ENCODE measurements around the gene ARHGAP23. TPM values are rescaled to one million over a fixed set of nuclear protein-coding genes. Genes with fewer than 3 reads are reported as not detected.

The ARHGAP23 gene
- total RNA-seq, 1 experiment from 2014 or later: 140 TPM

- intact Hi-C loops (cut with micrococcal nuclease; ENCODE audit: unreplicated experiment): loop anchor here (2.0 kb wide), 1 partner anchor 14 kb away; no protein-coding TSS in a partner anchor
- DNase-seq: peak; percentile 94
- CTCF ChIA-PET: interaction anchor here (0.6 to 2.1 kb wide), 17 partner anchors 10 to 1504 kb away, joined by 3 to 12 read pairs (median 4); no protein-coding TSS in a partner anchor
- Mint-ChIP-seq H3K9me3 (ENCODE audit: low read depth, unreplicated experiment) (peaks cover 4% of the 10 kb centered on the region), H3K4me1 (ENCODE audit: low read depth, unreplicated experiment) (peaks cover 24% of the 10 kb centered on the region), H3K27me3 (ENCODE audit: unreplicated experiment) (peaks cover 14% of the 10 kb centered on the region), H3K4me3 (ENCODE audit: low read depth, unreplicated experiment) (peak overlapping the region; percentile 60), H3K27ac (ENCODE audit: unreplicated experiment) (peak overlapping the region; percentile 68), H3K36me3 (ENCODE audit: insufficient read depth, unreplicated experiment) (peaks cover 21% of the 10 kb centered on the region)
- no peak for TF ChIP-seq CTCF (IDR thresholded peaks at IDR 0.05; ENCODE audit: unreplicated experiment)
- no TSS peak for BruUV-seq (replicated peaks)
These were observed 36.6 kb downstream of the ARHGAP23 start for GRCh38 chr17:38464723-38465390.

- peaks cover 4% of the 10 kb centered on the region for H3K9me3 Mint-ChIP-seq (ENCODE audit: low read depth, unreplicated experiment)
- intact Hi-C loops (cut with micrococcal nuclease; ENCODE audit: unreplicated experiment): loop anchor here (2.0 kb wide), 1 partner anchor 15 kb away; no protein-coding TSS in a partner anchor
- TF ChIP-seq CTCF (IDR thresholded peaks at IDR 0.05; ENCODE audit: unreplicated experiment): no peak
- peaks cover 14% of the 10 kb centered on the region for H3K27me3 Mint-ChIP-seq (ENCODE audit: unreplicated experiment)
- BruUV-seq (replicated peaks): TSS peak; percentile 43
- peak overlapping the region; percentile 60 for H3K4me3 Mint-ChIP-seq (ENCODE audit: low read depth, unreplicated experiment)
- peak overlapping the region; percentile 68 for H3K27ac Mint-ChIP-seq (ENCODE audit: unreplicated experiment)
- CTCF ChIA-PET: interaction anchor here (0.6 to 2.1 kb wide), 12 partner anchors 11 to 887 kb away, joined by 3 to 9 read pairs (median 4); no protein-coding TSS in a partner anchor
- H3K4me1 Mint-ChIP-seq (ENCODE audit: low read depth, unreplicated experiment): peaks cover 31% of the 10 kb centered on the region
- H3K36me3 Mint-ChIP-seq (ENCODE audit: insufficient read depth, unreplicated experiment): peaks cover 26% of the 10 kb centered on the region
- peak; percentile 66 for DNase-seq
These were observed 37.4 kb downstream of the ARHGAP23 start for GRCh38 chr17:38465391-38466345.

- Mint-ChIP-seq H3K4me1 (ENCODE audit: low read depth, unreplicated experiment) (peaks cover 37% of the 10 kb centered on the region), H3K27ac (ENCODE audit: unreplicated experiment) (no peak overlapping the region), H3K27me3 (ENCODE audit: unreplicated experiment) (peaks cover 14% of the 10 kb centered on the region), H3K36me3 (ENCODE audit: insufficient read depth, unreplicated experiment) (peaks cover 21% of the 10 kb centered on the region), H3K4me3 (ENCODE audit: low read depth, unreplicated experiment) (no peak overlapping the region), H3K9me3 (ENCODE audit: low read depth, unreplicated experiment) (peaks cover 4% of the 10 kb centered on the region)
- BruUV-seq (replicated peaks): no TSS peak
- intact Hi-C loops (cut with micrococcal nuclease; ENCODE audit: unreplicated experiment): no loop called here
- CTCF ChIA-PET: no interaction called here
- DNase-seq: no peak
- no peak for TF ChIP-seq CTCF (IDR thresholded peaks at IDR 0.05; ENCODE audit: unreplicated experiment)
These were observed 38.4 kb downstream of the ARHGAP23 start for GRCh38 chr17:38466346-38467315.

- Mint-ChIP-seq H3K4me3 (ENCODE audit: low read depth, unreplicated experiment) (no peak overlapping the region), H3K9me3 (ENCODE audit: low read depth, unreplicated experiment) (peaks cover 4% of the 10 kb centered on the region), H3K27ac (ENCODE audit: unreplicated experiment) (no peak overlapping the region), H3K4me1 (ENCODE audit: low read depth, unreplicated experiment) (peaks cover 39% of the 10 kb centered on the region), H3K27me3 (ENCODE audit: unreplicated experiment) (peaks cover 14% of the 10 kb centered on the region), H3K36me3 (ENCODE audit: insufficient read depth, unreplicated experiment) (peaks cover 26% of the 10 kb centered on the region)
- DNase-seq: no peak
- no TSS peak for BruUV-seq (replicated peaks)
- intact Hi-C loops (cut with micrococcal nuclease; ENCODE audit: unreplicated experiment): no loop called here
- CTCF ChIA-PET: no interaction called here
- TF ChIP-seq CTCF (IDR thresholded peaks at IDR 0.05; ENCODE audit: unreplicated experiment): no peak
These were observed 39.2 kb downstream of the ARHGAP23 start for GRCh38 chr17:38467491-38467890.

Data from Calu3 (cell line).